C1 segment of cervical spinal cord (tissue), 14 donors: Measurements from ENCODE around the gene CBX8.
"Not testable (repeated sequence)": the region's sequence is repeated elsewhere in the genome, so short reads cannot be mapped to it uniquely, and the experiment has no call there.

ENCODE experiments used
- DNase-seq, 14 donors: peaks; one replicate each; lab custom pipeline; 2025; lab: John Stamatoyannopoulos, UW

CBX8 gene

GRCh38 chr17:79754903-79755302, 42.0 kb downstream of the CBX8 start:
- DNase-seq, result not testable (repeated sequence)

DNA sequence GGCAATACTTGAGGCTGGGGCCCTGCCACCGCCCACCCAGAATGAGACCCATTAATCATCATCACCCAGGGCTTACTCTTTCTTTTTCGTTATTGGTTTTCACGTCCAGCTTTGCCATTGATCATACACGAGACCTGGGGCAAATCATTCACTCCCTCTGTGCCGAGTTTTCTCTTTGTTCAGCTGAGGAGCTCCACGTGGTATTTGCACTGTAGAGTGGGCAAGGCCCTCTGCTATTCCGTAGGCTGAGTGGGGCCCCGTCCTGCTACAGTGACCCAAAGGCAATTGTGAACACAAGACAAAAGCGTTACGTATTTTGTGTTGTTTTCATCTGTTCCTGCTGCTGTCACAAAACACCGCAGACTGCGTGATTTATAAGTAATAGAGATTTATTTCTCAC, 42.5 kb downstream of the CBX8 start:
- DNase-seq, result no peak

- DNase-seq, result no peak
Observed at GRCh38 chr17:79752175-79752574, 44.7 kb downstream of the CBX8 start.

GRCh38 chr17:79750650-79751545, 46.0 kb downstream of the CBX8 start:
- no peak for DNase-seq

GRCh38 chr17:79749958-79750357, 46.9 kb downstream of the CBX8 start:
- no peak for DNase-seq

GRCh38 chr17:79749156-79749815, 47.6 kb downstream of the CBX8 start:
- no peak for DNase-seq

GRCh38 chr17:79748295-79749099, 48.4 kb downstream of the CBX8 start:
- no peak for DNase-seq

- DNase-seq, result no peak
Observed at GRCh38 chr17:79747508-79748294, 49.2 kb downstream of the CBX8 start.

- DNase-seq, result no peak
Observed at GRCh38 chr17:79746889-79747507, 49.9 kb downstream of the CBX8 start.

GRCh38 chr17:79745641-79746105, 51.2 kb downstream of the CBX8 start:
- no peak for DNase-seq

- DNase-seq, result no peak
Observed at GRCh38 chr17:79743614-79744013, 53.3 kb downstream of the CBX8 start.

- DNase-seq, result no peak
Observed at GRCh38 chr17:79742951-79743476, 53.9 kb downstream of the CBX8 start.

GRCh38 chr17:79742589-79742918, 54.3 kb downstream of the CBX8 start:
- no peak for DNase-seq
